Measurements from ENCODE around the gene TRAF1. TPM values are rescaled to one million over a fixed set of nuclear protein-coding genes. Genes with fewer than 3 reads are reported as not detected.

The TRAF1 gene
- total RNA-seq, 1 experiment from 2014 or later: 4.7 TPM

DNA sequence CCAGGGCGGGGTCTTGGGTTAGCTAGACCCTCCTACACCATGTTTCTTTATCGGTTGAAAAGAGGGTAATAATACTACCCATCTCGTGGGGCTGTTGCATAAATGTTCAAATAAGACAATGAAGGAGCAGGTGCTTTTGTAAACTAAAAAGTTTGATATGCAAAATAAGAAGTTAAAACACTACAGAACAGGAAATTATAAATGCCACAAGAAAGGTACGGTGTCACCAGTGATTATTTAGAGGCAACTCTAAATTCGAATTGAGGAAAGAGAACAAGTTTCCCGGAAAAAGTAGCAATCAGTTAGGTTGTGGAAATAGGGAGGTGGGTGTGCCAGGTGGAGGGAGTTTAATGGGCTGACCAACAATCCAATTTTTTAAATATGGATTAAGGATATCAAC is 47.1 kb downstream of the TRAF1 start:
- ChIA-PET CTCF (no interaction called here), POLR2A (no interaction called here)
- Histone ChIP-seq H3K9me3 (ENCODE audit: control insufficient read depth, insufficient read depth, low read depth, low read length) (no peaks in the 10 kb centered on the region), H3K4me3 (ENCODE audit: low read depth in 2 of 2, low read length in 2 of 2) (no peak overlapping the region), H3K27ac (ENCODE audit: low read length) (no peak overlapping the region), H3K36me3 (ENCODE audit: control insufficient read depth, insufficient read depth, low read length) (no peaks in the 10 kb centered on the region; the same call in 1 of the 2 replicates), H3K27me3 (ENCODE audit: control insufficient read depth, insufficient read depth, low read length) (no peaks in the 10 kb centered on the region), H3K4me1 (ENCODE audit: control insufficient read depth, insufficient read depth, low read length) (peaks cover 26% of the 10 kb centered on the region)
- ATAC-seq (no peak), DNase-seq (ENCODE audit: low read depth, low spot score) (no peak)
- TF ChIP-seq TCF7L2 (IDR thresholded peaks at IDR 0.05; ENCODE audit: low read depth, low read length) (no peak), POLR2AphosphoS5 (IDR thresholded peaks at IDR 0.05; ENCODE audit: low read depth, low read length) (no peak), SIN3A (IDR thresholded peaks at IDR 0.05; ENCODE audit: borderline replicate concordance, insufficient read depth, low read depth, low read length) (no peak)
- TF ChIP-seq, protein P1, sequence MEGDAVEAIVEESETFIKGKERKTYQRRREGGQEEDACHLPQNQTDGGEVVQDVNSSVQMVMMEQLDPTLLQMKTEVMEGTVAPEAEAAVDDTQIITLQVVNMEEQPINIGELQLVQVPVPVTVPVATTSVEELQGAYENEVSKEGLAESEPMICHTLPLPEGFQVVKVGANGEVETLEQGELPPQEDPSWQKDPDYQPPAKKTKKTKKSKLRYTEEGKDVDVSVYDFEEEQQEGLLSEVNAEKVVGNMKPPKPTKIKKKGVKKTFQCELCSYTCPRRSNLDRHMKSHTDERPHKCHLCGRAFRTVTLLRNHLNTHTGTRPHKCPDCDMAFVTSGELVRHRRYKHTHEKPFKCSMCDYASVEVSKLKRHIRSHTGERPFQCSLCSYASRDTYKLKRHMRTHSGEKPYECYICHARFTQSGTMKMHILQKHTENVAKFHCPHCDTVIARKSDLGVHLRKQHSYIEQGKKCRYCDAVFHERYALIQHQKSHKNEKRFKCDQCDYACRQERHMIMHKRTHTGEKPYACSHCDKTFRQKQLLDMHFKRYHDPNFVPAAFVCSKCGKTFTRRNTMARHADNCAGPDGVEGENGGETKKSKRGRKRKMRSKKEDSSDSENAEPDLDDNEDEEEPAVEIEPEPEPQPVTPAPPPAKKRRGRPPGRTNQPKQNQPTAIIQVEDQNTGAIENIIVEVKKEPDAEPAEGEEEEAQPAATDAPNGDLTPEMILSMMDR (IDR thresholded peaks at IDR 0.05): no peak
- TF ChIP-seq, protein P2, sequence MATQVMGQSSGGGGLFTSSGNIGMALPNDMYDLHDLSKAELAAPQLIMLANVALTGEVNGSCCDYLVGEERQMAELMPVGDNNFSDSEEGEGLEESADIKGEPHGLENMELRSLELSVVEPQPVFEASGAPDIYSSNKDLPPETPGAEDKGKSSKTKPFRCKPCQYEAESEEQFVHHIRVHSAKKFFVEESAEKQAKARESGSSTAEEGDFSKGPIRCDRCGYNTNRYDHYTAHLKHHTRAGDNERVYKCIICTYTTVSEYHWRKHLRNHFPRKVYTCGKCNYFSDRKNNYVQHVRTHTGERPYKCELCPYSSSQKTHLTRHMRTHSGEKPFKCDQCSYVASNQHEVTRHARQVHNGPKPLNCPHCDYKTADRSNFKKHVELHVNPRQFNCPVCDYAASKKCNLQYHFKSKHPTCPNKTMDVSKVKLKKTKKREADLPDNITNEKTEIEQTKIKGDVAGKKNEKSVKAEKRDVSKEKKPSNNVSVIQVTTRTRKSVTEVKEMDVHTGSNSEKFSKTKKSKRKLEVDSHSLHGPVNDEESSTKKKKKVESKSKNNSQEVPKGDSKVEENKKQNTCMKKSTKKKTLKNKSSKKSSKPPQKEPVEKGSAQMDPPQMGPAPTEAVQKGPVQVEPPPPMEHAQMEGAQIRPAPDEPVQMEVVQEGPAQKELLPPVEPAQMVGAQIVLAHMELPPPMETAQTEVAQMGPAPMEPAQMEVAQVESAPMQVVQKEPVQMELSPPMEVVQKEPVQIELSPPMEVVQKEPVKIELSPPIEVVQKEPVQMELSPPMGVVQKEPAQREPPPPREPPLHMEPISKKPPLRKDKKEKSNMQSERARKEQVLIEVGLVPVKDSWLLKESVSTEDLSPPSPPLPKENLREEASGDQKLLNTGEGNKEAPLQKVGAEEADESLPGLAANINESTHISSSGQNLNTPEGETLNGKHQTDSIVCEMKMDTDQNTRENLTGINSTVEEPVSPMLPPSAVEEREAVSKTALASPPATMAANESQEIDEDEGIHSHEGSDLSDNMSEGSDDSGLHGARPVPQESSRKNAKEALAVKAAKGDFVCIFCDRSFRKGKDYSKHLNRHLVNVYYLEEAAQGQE (IDR thresholded peaks at IDR 0.05; ENCODE audit: insufficient read depth in 1 of 2, low read depth in 2 of 2, low read length in 1 of 2): no peak
- BruUV-seq (replicated peaks): no TSS peak
- intact Hi-C loops (cut with micrococcal nuclease; ENCODE audit: unreplicated experiment) (loop anchor here (5.0 kb wide), 1 partner anchor 48 kb away; the partner anchor contains the start of gene TRAF1), in situ Hi-C loops (cut with HindIII; ENCODE audit: low pct_unique_long_range_greater_than_20kb, low sequenced_read_pairs) (no loop called here)

DNA sequence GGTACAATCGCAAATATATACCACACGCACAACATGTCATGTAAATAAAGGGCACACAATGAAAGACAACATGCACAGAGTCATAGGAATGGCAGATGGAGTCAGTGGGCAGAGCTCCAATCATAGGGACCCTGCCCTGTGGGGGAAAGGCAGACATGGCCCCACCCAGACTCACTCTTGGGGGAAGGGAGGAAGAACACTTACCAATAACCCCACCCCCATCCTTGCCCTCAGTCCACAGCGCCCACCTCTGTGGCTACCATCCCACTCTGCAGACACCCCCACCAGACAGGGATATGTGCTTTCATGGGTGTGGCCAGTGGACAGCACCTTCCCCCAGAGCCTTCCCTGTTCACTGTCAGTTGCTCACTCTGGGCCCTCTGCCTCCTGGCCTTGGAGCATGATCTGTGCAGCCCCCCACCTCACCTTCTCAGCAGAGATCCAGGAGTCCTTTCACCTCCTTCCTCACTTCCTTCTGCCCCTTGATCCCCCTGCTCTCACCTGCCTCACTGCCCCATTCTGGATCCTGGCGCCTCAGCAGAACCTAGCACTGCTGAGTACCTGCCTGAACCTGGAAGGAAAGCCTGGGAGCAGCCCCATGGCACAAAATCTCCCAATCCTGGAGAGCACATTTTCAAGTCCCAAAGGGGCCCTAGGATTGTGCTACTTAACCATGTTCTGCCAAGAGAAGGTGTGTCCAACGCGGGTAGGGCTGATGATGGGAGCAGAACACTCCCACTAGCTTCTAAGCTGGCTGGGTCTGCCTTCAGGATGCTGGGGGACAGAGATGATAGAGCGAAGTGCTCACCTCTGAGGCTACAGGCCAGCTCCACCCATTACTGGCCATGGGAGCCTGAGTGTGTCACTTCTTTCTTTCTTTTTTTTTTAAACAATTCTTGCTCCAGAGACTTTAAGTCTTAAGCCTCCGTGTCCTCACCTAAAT is 48.1 kb downstream of the TRAF1 start:
- Histone ChIP-seq H3K9me3 (ENCODE audit: control insufficient read depth, insufficient read depth, low read depth, low read length) (no peaks in the 10 kb centered on the region), H3K27me3 (ENCODE audit: control insufficient read depth, insufficient read depth, low read length) (no peaks in the 10 kb centered on the region), H3K4me3 (ENCODE audit: low read depth in 2 of 2, low read length in 2 of 2) (peak overlapping the region in 1 of 2 experiments; percentile 63; a peak in 1 of 4 replicates), H3K4me1 (ENCODE audit: control insufficient read depth, insufficient read depth, low read length) (peaks cover 36% of the 10 kb centered on the region), H3K27ac (ENCODE audit: low read length) (peak overlapping the region; percentile 91), H3K36me3 (ENCODE audit: control insufficient read depth, insufficient read depth, low read length) (no peaks in the 10 kb centered on the region; the same call in 1 of the 2 replicates)
- POLR2A ChIA-PET: no interaction called here
- DNase-seq (ENCODE audit: low read depth, low spot score) (no peak), ATAC-seq (no peak)
- CTCF ChIA-PET: no interaction called here
- in situ Hi-C loops (cut with HindIII; ENCODE audit: low pct_unique_long_range_greater_than_20kb, low sequenced_read_pairs): no loop called here
- BruUV-seq (replicated peaks): TSS peak; percentile 91
- intact Hi-C loops (cut with micrococcal nuclease; ENCODE audit: unreplicated experiment): loop anchor here (5.0 kb wide), 1 partner anchor 49 kb away; the partner anchor contains the start of gene TRAF1
- no peak for TF ChIP-seq POLR2AphosphoS5 (IDR thresholded peaks at IDR 0.05; ENCODE audit: low read depth, low read length)
- TF ChIP-seq, protein P2 (IDR thresholded peaks at IDR 0.05; ENCODE audit: insufficient read depth in 1 of 2, low read depth in 2 of 2, low read length in 1 of 2): no peak
- TF ChIP-seq, protein P1 (IDR thresholded peaks at IDR 0.05): no peak
- TF ChIP-seq TCF7L2 (IDR thresholded peaks at IDR 0.05; ENCODE audit: low read depth, low read length): no peak
- no peak for TF ChIP-seq SIN3A (IDR thresholded peaks at IDR 0.05; ENCODE audit: borderline replicate concordance, insufficient read depth, low read depth, low read length)

All from Panc1 (cell line).